GM18861 (cell line): Measurements from ENCODE around the gene ACVR1B.

Experiments
- ATAC-seq: cut with Tn5 transposase; IDR thresholded peaks from one replicate; pipeline ENCODE4 v1.9.1; 2021; ENCODE audit not compliant: unreplicated experiment

ACVR1B gene

DNA sequence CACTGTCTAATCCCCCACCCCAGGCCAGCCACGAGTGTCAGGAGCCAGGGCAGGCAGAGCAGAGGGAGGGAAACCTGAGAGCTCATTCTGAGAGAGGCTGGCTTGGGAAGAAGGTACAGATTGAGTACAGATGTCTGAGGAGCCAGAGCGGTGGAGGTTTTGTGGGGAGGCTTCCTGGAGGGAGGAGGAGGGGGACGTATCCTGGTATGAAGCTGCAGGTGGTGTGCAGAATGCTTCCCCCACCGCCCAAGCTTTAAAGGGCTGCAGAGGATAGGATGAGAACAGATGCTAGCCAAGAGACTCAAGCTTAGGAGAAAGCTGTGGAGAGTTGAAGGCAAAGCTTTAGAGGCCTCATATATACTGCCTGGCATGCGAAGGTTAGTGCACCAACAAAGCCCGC lies 52.1 kb downstream of the ACVR1B start:
- no peak for ATAC-seq

DNA sequence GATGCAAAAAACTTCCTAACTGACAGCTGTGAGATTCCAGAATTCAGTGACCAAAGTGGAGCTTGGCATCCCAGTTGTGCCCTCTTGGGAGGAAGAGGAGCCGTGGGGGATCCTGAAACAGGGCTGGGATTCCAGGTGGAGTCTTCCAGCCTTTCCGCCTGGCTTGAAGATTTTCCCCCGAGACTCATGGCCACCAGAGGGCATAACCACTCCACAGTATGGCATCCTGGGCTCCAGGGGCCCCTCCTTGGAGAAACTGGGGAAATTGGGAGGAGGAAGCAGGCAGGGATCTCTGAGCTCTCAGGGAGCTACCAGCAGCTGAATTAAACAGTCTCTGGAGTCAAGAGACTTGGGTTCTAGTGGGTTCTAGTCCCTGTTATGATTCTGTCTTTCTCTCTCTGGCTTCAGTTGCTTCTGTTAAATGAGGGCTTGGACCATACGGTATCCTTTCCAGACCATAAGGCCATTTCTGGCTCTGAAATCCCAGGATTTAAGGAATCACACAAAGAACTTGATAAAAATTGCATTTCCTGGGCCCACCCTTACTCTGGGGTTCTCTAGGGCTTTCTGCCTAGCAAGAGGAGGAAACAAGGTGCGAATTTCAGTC lies 52.6 kb downstream of the ACVR1B start:
- no peak for ATAC-seq

DNA sequence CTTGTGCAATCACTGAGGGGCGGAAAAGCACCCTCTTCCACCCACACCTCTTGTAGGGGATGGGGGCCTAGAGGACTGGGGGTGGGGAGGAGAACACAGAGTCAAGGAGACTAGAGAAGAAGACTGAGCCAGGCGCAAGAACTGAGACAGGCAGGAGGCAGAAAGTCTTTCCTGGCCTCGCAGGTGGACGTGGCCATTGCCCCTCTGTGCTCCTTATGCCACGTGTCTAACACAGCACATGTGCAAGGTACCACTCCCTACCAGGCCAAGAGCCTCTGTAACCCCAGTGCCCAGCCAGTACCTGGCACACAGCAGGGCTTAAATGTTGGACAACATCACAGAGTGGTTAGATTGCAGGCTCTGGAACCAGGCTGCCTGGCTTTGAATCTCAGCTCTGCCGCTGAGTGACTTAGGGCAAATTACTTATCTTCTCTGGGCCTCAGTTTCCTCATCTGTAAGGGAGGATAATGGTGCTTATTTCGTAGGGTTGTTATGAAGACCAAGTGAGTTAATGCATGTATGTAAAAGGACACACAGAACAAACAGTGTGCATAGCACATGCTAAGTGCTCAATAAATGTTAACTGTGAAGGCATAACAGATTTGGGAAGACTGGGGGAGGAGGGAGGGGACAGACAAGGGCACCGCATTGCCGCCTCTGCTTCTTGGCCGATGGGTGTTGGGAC lies 53.9 kb downstream of the ACVR1B start:
- no peak for ATAC-seq

DNA sequence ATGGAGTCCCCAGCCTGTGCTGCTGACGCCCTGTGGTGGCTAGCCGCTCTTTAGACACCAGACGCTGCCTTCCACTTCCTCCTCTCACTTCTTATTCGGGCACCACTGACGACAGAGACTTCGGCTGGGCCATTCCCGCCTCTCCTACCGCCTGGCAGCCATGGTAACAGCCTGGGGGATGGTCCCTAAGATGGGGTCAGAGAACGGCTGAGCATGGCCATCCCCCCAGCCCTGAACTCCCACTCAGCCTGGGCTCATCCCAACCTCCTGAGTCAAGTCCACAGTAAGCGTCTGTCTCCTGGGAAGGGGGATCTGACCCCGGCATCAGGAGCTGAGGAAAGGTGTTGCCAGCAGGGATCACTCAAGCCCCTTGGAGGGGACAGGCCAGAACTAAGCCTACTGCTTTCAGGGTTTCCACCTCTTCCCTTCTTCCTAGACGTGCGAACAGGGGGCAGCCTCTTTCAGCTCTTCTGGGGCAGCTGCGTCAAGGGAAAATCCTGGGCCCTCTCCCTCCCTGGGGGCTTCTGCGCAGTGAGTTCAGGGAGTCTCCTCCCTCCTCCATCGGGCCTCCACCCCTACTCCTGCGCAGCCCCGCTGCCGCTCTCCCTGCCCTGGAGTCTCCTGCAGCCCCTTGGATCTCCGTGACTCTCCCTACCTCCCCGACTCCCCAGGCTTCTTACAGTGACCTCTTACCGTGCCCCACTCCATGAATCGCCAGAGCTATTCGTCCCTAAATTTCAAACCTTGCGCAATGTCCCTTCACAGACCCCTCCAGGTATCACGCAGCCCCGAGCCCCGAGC lies 54.6 kb downstream of the ACVR1B start:
- ATAC-seq, result peak; percentile 81

DNA sequence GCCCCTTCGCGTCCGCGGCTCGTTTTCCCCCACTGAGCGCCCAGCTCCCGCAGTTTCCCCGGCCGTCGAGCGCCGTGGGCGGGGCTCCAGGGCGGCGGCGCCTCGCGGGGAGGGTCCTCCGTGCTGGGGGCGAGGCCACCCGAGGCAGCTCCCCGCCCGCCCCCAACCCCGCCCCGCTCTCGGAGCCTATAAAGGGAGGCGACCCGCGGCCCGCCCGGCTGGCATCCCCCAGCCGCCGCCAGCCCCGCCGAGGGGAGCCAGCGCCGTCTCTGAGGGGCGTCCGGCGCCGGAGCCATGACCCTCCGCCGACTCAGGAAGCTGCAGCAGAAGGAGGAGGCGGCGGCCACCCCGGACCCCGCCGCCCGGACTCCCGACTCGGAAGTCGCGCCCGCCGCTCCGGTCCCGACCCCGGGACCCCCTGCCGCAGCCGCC lies 55.2 kb downstream of the ACVR1B start, which contains the start of gene TAMALIN:
Gene TAMALIN (plus strand): TSS at position 221 of the 432 bp plus-strand sequence. CDS start 74 bp downstream, at position 295.
- ATAC-seq, result no peak

DNA sequence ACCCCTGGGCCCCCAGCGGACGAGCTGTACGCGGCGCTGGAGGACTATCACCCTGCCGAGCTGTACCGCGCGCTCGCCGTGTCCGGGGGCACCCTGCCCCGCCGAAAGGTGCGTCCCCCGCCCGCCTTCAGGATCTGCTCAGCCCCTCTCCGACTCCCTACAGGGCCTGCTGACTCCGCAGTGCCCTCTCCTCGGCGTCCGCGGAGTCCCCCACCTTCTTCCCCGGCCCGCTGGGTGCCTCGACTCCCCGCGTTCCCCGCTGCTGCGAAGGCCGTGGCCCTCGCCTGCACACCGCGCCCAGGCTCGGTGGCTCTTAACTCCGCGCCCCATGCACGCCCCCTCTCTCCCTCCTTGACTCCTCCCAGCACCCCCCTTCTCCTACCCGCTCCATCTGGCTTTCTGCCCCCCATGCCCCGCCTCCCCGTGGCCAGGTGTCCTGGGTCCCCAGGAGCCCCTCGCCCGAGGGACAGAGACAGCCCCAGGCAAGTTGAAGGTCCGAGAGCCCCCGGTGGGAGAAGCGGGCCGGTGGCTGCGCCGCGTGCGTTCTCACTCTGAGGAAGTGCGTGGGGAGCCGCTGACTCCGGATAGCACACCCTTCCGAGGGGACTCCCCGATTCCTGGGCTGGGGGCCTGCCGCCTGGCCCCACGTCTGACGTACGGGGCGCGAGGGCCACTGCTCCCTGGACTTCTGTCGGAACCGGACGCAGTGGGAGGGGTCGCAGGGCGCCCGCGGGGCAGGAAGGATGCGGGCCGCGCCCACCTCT lies 55.8 kb downstream of the ACVR1B start:
- no peak for ATAC-seq

DNA sequence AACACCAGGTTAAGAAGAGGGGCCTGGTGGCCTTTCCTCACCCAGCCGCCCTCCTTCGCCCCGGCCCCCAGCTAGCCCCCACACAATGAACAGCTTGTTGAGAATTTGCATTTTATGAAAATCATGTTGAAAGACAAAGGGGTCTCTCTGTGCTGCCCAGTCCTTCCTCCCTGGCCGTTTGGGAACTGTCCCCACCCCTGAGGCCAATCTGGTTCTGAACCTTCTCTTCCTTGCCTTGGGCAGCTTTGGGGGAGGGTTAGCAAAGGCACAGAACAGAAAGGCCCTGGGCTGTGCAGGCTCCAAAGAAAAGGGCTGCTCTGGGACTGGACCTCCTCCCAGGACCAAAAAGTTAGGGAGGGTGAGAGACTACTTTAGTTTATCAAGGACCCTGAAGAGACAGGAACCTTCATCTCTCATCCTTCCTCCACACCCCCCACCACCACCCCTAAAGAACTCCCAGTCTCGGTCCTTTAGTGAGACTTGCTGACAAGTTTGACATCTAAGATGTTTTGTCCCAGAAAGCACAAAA lies 56.5 kb downstream of the ACVR1B start:
- no peak for ATAC-seq

DNA sequence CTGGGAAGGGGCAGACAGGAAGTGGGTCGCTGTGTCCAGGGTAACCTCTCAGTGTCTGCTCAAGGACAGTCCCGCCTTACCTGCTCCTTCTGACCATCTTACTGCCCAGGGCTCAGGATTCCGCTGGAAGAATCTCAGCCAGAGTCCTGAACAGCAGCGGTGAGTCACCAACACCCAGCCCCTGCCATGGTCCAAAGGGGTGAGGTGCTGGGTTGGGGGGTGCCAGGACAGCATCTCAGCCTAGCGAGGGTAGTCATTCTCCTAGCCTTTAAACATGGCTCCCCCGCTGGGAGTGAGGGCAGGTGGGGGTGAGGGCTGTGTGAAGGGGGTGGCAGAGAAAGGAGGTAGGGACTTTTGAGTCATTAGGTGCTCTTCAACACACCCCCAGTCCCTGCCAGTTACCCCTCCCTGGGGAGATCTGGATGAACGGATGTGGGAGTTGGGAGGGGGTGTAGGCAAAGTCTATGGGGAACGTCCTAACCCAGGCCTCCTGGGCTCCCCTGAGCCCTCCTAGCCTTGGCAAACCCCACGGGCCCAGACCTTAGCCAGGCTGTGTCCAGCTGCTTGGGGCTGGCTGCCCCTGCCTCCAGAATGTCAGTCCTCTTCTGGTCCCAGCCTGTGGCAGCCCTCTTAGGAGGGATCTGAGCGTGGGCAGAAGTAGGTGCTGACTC lies 57.7 kb downstream of the ACVR1B start:
- ATAC-seq, result no peak

DNA sequence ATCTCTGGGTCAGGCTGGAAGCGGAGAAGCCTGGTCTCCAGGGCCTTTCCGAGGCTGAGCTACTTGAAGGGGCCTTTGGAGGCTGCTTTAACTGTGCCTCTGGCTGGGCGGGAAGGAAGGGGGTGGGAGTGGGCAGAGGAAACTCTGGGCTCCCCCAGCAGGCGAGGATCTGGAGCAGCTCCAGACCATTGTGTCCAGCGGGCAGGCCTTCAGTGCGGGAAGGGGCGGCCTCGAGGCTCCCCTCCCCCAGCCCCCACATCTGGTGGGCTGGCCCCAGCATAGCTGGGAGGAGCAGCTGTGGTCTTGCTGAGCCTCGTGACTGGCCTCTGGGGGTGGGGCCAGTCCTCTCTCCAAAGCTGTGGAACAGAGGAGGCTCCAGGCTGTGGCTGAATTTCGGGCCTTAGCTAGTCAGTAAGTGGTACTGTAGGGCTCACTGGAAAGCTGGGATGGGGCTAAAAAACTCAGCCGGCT lies 58.7 kb downstream of the ACVR1B start:
- no peak for ATAC-seq

DNA sequence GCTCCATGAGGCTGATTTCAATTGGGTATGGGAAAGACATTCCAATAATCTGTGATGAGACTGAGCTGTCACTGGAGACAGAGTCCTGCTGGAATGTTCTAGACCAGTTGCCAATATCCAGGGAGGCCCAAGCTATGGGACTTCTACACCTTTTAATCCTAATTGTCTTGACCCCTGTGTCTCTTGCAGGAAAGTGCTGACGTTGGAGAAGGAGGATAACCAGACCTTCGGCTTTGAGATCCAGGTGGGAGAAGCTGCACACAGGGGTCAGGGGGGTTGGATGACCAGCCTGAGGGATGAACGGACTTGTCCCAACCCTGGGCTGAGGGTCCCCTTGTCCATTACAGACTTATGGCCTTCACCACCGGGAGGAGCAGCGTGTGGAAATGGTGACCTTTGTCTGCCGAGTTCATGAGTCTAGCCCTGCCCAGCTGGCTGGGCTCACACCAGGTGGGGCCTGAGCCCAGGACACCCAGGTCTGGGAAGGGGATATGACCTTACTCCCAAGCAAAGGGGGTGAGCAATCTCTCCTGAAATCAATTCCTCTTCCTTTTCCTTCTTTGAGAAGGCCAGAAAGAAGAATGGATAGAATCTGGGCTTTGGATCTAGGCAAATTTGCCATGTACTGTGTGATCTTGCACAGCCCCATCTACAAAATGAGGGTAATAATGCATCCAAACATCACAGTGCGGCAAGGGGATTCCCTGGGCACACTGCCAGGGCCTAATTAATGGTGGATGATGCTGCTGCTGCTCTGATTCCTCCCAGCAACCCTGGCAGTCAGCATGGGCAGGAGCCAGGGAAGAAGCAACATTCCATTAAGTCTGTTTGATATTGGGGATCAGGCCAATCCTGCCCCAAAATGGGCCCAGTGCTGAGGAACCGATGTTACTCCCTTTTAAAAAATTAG lies 59.4 kb downstream of the ACVR1B start:
- ATAC-seq, result no peak

DNA sequence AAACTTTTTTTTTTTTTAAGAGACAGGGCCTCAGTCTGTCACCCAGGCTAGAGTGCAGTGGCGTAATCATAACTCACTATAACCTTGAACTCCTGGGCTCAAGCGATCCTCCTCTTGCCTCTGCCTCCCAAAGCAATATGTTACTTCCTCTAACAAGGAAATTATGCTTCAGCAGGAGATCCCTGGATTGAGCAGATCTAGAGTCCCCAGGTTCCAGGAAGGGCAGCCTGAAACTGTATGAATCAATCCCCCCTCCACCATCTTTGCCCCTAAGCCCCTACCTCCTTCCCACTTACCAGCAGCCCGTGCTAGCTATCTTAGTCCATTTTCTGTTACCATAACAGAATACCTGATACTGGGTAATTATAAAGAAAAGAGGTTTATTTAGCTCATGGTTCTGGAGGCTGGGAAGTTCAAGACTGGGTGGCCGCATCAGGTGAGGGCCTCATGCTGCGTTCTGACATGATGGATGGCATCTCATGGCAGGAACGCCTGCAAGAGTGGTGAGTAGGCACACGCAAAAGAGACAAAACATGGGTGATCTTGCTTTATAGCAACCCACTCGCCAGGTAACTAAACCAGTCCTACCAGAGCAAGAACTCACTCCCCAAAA lies 60.2 kb downstream of the ACVR1B start:
- no peak for ATAC-seq

DNA sequence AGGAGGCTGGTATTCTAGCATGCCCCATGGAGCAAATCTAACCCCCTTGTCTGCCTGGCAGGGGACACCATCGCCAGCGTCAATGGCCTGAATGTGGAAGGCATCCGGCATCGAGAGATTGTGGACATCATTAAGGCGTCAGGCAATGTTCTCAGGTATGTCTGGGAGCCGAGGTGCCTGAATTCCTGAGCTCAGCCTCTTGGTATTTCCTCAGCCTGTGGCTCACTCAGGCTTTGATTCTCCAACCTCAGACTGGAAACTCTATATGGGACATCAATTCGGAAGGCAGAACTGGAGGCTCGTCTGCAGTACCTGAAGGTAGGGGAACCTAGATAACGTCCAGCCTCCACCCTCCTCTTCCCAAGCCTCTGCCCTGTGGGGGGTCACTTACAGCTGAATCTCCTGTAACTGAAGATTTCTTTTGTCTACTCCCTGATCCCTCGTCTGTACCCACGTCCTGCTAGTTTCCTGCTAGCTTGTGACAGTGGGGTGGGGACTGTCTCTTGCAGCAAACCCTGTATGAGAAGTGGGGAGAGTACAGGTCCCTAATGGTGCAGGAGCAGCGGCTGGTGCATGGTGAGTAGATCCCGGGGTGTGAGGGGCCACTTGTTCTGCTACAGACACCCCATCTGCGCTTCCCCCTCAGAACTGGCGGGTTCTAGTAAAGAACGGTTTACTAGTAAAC lies 62.3 kb downstream of the ACVR1B start:
- ATAC-seq, result no peak

DNA sequence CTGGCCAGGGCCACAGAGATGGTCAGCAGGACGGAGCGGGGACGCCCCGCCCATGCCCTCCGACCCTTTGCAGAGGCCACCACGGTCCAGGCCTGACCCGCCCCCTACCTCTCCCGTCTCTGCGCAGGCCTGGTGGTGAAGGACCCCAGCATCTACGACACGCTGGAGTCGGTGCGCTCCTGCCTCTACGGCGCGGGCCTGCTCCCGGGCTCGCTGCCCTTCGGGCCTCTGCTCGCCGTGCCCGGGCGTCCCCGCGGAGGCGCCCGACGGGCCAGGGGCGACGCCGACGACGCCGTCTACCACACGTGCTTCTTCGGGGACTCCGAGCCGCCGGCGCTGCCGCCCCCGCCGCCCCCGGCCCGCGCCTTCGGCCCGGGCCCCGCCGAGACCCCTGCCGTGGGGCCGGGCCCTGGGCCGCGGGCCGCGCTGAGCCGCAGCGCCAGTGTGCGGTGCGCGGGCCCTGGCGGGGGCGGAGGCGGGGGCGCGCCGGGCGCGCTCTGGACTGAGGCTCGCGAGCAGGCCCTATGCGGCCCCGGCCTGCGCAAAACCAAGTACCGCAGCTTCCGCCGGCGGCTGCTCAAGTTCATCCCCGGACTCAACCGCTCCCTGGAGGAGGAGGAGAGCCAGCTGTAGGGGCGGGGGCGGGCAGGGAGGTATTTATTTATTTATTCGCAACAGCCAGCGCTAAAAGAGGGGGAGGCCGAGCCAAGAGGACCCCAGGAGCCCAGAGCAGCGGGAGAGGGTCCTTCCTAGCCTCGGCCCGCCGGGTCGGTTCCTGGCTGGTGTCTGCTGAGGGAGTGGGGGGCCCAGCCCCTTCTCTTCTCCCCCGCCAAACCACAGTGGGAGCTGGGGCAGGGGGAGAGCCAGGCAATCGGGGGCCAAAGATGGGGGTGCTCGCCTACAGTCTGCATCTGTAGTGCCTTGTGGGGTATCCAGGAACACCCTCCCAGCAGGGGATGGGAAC lies 63.4 kb downstream of the ACVR1B start:
- no peak for ATAC-seq

DNA sequence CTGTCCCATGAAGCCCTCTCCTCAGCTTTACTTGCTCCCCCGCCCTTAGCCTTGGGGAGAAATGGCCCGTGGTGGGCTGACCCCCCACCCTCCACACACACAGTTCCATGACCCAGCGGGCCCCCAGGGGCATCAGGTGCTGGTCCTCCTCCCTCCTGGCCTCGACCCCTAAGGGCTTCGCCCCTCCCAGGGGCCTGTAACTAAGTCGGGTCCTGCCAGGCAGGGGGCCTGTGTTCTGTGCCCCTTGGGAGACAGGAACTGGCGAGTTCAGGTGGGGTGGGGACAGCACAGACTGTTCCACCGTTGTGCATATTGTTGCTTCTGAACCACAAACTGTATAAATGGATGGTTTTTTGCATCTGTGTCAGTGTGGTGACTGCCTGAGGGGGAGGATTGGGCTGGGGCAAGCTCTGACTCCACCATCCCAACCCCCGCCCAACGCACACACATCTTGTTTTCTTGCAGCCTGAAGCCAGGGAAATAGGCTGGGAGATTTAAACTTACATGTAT lies 64.1 kb downstream of the ACVR1B start:
- no peak for ATAC-seq

DNA sequence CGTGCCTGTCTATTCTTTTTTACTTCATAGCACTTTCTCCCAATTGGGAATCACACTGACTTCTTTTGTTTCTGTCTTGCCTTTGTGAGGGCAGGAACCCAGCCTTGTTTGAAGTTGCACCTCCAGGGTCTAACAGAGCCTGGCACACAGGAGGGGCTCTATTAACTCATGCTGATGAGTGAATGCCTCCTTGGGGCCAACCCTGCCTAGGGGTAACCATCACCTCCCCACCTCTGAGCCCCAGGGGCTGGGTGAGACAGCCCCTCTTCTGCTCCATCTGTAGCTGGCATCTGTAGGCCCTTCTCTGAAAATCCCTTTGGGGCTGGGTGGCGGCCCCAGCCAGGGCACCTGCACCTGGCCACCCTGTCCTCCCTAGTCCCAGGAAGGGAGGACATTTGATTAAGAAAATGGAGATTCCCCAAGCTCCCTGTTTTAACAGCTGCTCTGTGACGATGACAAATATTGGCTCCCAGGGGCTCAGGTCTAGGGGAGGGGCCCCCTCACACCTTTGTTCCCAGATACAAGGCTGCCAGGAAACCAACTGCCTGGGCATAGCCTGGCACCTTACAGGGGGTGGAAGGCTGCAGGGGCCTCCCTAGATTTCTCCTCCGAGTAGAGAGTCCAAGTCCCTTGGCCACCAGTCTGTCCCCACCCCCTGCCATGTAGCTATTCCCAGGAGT lies 67.1 kb downstream of the ACVR1B start:
- ATAC-seq, result no peak

DNA sequence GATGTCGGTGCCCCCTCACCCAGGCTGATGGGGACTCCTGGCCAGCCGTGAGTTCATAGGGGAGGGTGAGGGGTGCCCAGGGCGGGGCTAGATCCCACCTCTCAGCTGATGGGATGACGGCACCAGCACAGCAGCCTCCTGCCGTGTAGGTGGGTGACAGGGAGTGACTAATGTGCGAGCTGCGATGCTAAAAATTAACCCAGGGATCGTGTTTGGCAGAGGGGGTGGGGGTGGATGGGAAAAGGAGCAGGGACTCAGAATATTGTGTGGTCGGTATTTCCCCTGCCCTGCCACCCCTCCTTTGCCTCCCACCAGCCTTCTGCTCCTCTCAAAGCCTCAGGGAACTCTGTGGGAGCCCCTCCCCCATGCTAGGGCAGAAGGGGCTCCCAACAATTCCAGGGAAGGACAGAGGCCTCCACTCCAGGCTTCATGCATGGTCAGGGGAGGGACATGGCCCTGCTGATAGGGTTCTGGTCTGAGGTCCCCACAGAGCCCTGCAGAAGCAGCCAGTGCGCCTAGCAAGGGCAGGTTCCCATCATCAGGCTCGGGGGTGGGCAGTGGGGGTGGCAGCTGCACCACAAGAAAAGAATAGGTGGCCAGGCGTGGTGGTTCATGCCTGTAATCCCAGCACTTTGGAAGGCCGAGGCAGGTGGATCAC lies 67.7 kb downstream of the ACVR1B start:
- no peak for ATAC-seq
